K562 (cell line): ENCODE results near the gene SART3. TPM values are rescaled to one million over a fixed set of nuclear protein-coding genes. Genes with fewer than 3 reads are reported as not detected.

Source experiments
- BRD9 ChIP-seq: fragments of 450-650 bp; IDR thresholded peaks from 2 replicates; pipeline ENCODE4 v1.6.1; 2018; ENCODE audit warnings: low read depth; ENCODE audit not compliant: partially characterized antibody
- CHAMP1 ChIP-seq: fragments of 450-650 bp; IDR thresholded peaks from 2 replicates; pipeline ENCODE4 v1.6.1; 2016; ENCODE audit warnings: mild to moderate bottlenecking
- DEAF1 ChIP-seq: fragments of 450-650 bp; formaldehyde crosslinking; IDR thresholded peaks from 2 replicates; pipeline ENCODE4 v1.4.0; 2020; ENCODE audit warnings: mild to moderate bottlenecking, moderate library complexity
- NUFIP1 ChIP-seq: fragments of 450-650 bp; IDR thresholded peaks from 2 replicates; pipeline ENCODE4 v1.6.1; 2018; ENCODE audit not compliant: partially characterized antibody
- SMAD2 ChIP-seq: fragments of 150-350 bp; IDR thresholded peaks from 2 replicates; pipeline ENCODE4 v1.6.1; 2014; ENCODE audit warnings: low read depth, mild to moderate bottlenecking, low read length
- TCF15 ChIP-seq: fragments of 250-450 bp; sonication (Bioruptor Pico); IDR thresholded peaks from 2 replicates; pipeline ENCODE4 v1.8.0; 2022; ENCODE audit warnings: moderate library complexity, mild to moderate bottlenecking, inconsistent platforms
- TOE1 ChIP-seq, 2 experiments: fragments of 450-650 bp in 1 of 2; sonication (generic) in 1 of 2; formaldehyde crosslinking in 1 of 2; IDR thresholded peaks; 2 replicates each; pipeline versions ENCODE4 v1.7.1 to v1.8.0; 2016 to 2022; ENCODE audit warnings: borderline replicate concordance in 2 of 2, mild to moderate bottlenecking in 2 of 2, antibody characterized with exemption in 1 of 2, inconsistent platforms in 1 of 2, low read depth in 1 of 2, missing genetic modification reagents in 1 of 2, moderate library complexity in 1 of 2
- TRIM24 ChIP-seq, 2 experiments: fragments of 450-650 bp; IDR thresholded peaks; 2 replicates each; pipeline ENCODE4 v1.6.1; 2016
- ZNF408 ChIP-seq: fragments of 250-450 bp; sonication (Bioruptor Pico); IDR thresholded peaks from 2 replicates; pipeline ENCODE4 v1.4.0; 2020; ENCODE audit warnings: low read depth, mild to moderate bottlenecking, moderate library complexity
- ZNF592 ChIP-seq: fragments of 450-650 bp; IDR thresholded peaks from 2 replicates; pipeline ENCODE4 v1.6.1; 2017; ENCODE audit warnings: antibody characterized with exemption, mild to moderate bottlenecking
- polyA plus RNA-seq, 8 experiments: library from polyadenylated mRNA; depleted of rRNA in 4 of 8; stranded (reverse) in 5 of 8; unstranded in 3 of 8; fragments of >200 nt; fragmentation: Nextera tagmentation in 2 of 8; fragmentation: Illumina TruSeq in 1 of 8; extraction: Ambion mirVana in 2 of 8; extraction: Trizol in 1 of 8; gene quantifications; 2 replicates each; pipeline versions ENCODE4 v1.2.1 to v1.2.3, GENCODE V29; 2011 to 2014; ENCODE audit warnings: inconsistent platforms in 1 of 8, missing spikeins in 1 of 8
- total RNA-seq, 7 experiments: library from RNA; depleted of rRNA in 6 of 7; stranded (reverse); fragments of >200 nt in 6 of 7; fragmentation: Illumina TruSeq in 2 of 7; extraction: Trizol in 2 of 7; gene quantifications; 2 replicates each; pipeline versions ENCODE4 v1.2.1 to v1.2.3, GENCODE V29; 2011 to 2021; ENCODE audit warnings: low replicate concordance in 1 of 7

SART3 gene
- total and polyA plus RNA-seq, 9 of the 15 experiments (the other 6 are each of a cell fraction or from before 2014, with no cell fraction given), result 8.9 to 167 (median 56.7) TPM

GRCh38 chr12:108605690-108606406 is 44.9 kb upstream of the SART3 start (continued):
- TF ChIP-seq ZNF592 (no peak), BRD9 (peak; percentile 99), CHAMP1 (no peak), ZNF408 (no peak), TCF15 (CRISPR knock-in tag) (no peak), TOE1 (IDR thresholded peaks at IDR 0.05; ENCODE audit: borderline replicate concordance) (peak; percentile 82), TOE1 (CRISPR knock-in tag; IDR thresholded peaks at IDR 0.05; ENCODE audit: borderline replicate concordance, low read depth) (no peak), SMAD2 (no peak), DEAF1 (CRISPR knock-in tag) (no peak), NUFIP1 (peak; percentile 96), TRIM24 (IDR thresholded peaks at IDR 0.05) (peak; percentile 42 to 75; a peak in 3 of 4 replicates)
- TF ChIP-seq, all 486 proteins: peak for 25
